Sigmoid colon (tissue), 7 donors: Measurements from ENCODE around the gene CACNB2. TPM values are rescaled to one million over a fixed set of nuclear protein-coding genes. Genes with fewer than 3 reads are reported as not detected.

ENCODE experiments used
- DNase-seq: peaks from one replicate; pipeline ENCODE4 v3.0.0-alpha.2; 2019
- H3K27ac ChIP-seq, 4 donors: fragments of 200-600 bp; sonication (generic); one replicate each; pipeline ENCODE4 v1.5.1; 2016 to 2019; ENCODE audit warnings: mild to moderate bottlenecking in 1 of 4
- H3K27me3 ChIP-seq, 3 donors: fragments of 200-600 bp; sonication (generic); one replicate each; pipeline ENCODE4 v1.5.1; 2019; ENCODE audit warnings: mild to moderate bottlenecking in 1 of 3
- H3K36me3 ChIP-seq, 4 donors: fragments of 200-600 bp; sonication (generic); one replicate each; pipeline ENCODE4 v1.5.1; 2016 to 2019
- H3K4me1 ChIP-seq, 4 donors: fragments of 200-600 bp; sonication (generic); one replicate each; pipeline ENCODE4 v1.5.1; 2017 to 2019
- H3K4me3 ChIP-seq, 4 donors: fragments of 200-600 bp; sonication (generic); one replicate each; pipeline ENCODE4 v1.5.1; 2017 to 2019; ENCODE audit warnings: mild to moderate bottlenecking in 2 of 4, moderate library complexity in 1 of 4
- H3K9me3 ChIP-seq, 4 donors: fragments of 200-600 bp in 3 of 4; sonication (generic) in 3 of 4; one replicate each; pipeline versions ENCODE4 v1.5.1 to v1.6.1; 2013 to 2019
- EP300 ChIP-seq, 4 donors: sonication (generic); formaldehyde crosslinking; IDR thresholded peaks; one replicate each; pipeline ENCODE4 v1.6.1; 2017; ENCODE audit warnings: antibody characterized with exemption in 4 of 4
- POLR2A ChIP-seq, 2 donors: fragments of 450-650 bp; IDR thresholded peaks; one replicate each; pipeline ENCODE4 v1.6.1; 2016; ENCODE audit warnings: antibody characterized with exemption in 2 of 2, mild to moderate bottlenecking in 2 of 2, moderate library complexity in 2 of 2
- POLR2AphosphoS5 ChIP-seq, 4 donors: sonication (generic); formaldehyde crosslinking; IDR thresholded peaks; one replicate each; pipeline ENCODE4 v1.6.1; 2017; ENCODE audit warnings: antibody characterized with exemption in 4 of 4
- WGBS, 2 donors: extraction: QIAGEN DNeasy Blood & Tissue Kit; methylation state at CpG; one replicate each; pipeline ENCODE4 v1.1.7; 2013; 5-methylcytosine and 5-hydroxymethylcytosine counted together
- intact Hi-C: fragments of 100-400 bp; cut with DNase I; formaldehyde crosslinking; loops from one replicate; pipeline ENCODE4 v1.15.1; 2023
- polyA plus RNA-seq, 3 donors: library from polyadenylated mRNA; stranded (reverse); fragments of 200-250 nt; gene quantifications; one replicate each; pipeline ENCODE4 v1.2.3, GENCODE V29; 2013
- total RNA-seq, 4 donors: library from RNA; depleted of rRNA; stranded (reverse); fragments of >200 nt; gene quantifications; one replicate each; pipeline ENCODE4 v1.1.0, GENCODE V29; 2016
- TF ChIP-seq, protein P1 (sequence below), 4 experiments: fragments of 450-650 bp in 3 of 4; fragments of 200-600 bp in 1 of 4; IDR thresholded peaks; one replicate each; pipeline ENCODE4 v1.5.1; 2016 to 2019; ENCODE audit warnings: antibody characterized with exemption in 4 of 4, mild to moderate bottlenecking in 3 of 4, moderate library complexity in 2 of 4
- donor health status: healthy with polysubstance abuse.
- donor health status: Bipolar disorder and iron deficiency.
- donor health status: healthy.

CACNB2 gene
- total and polyA plus RNA-seq, 7 donors = 1.2 to 85.3 (median 36.0) TPM

GRCh38 chr10:18479502-18479901 is 339.3 kb downstream of the CACNB2 start:
- Histone ChIP-seq H3K9me3 (no peaks in the 10 kb centered on the region), H3K27me3 (no peaks in the 10 kb centered on the region), H3K36me3 (no peaks in the 10 kb centered on the region), H3K4me3 (no peak overlapping the region), H3K27ac (no peak overlapping the region), H3K4me1 (peaks cover 0 to 5% (median 0%) of the 10 kb centered on the region in 4 donors)
- no peak for TF ChIP-seq POLR2AphosphoS5 (IDR thresholded peaks at IDR 0.05)
- TF ChIP-seq, protein P1, sequence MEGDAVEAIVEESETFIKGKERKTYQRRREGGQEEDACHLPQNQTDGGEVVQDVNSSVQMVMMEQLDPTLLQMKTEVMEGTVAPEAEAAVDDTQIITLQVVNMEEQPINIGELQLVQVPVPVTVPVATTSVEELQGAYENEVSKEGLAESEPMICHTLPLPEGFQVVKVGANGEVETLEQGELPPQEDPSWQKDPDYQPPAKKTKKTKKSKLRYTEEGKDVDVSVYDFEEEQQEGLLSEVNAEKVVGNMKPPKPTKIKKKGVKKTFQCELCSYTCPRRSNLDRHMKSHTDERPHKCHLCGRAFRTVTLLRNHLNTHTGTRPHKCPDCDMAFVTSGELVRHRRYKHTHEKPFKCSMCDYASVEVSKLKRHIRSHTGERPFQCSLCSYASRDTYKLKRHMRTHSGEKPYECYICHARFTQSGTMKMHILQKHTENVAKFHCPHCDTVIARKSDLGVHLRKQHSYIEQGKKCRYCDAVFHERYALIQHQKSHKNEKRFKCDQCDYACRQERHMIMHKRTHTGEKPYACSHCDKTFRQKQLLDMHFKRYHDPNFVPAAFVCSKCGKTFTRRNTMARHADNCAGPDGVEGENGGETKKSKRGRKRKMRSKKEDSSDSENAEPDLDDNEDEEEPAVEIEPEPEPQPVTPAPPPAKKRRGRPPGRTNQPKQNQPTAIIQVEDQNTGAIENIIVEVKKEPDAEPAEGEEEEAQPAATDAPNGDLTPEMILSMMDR (IDR thresholded peaks at IDR 0.05) = no peak
- no peak for TF ChIP-seq EP300 (IDR thresholded peaks at IDR 0.05)
- no peak for TF ChIP-seq POLR2A (IDR thresholded peaks at IDR 0.05)
- DNase-seq = no peak
- intact Hi-C loops = no loop called here
- WGBS, 2 donors = 96 to 98% methylated on average over 6 of the region's 6 CpGs

- Histone ChIP-seq H3K4me3 (no peak overlapping the region), H3K36me3 (no peaks in the 10 kb centered on the region), H3K27me3 (no peaks in the 10 kb centered on the region), H3K9me3 (no peaks in the 10 kb centered on the region), H3K4me1 (no peaks in the 10 kb centered on the region), H3K27ac (no peak overlapping the region)
- intact Hi-C loops = no loop called here
- no peak for DNase-seq
- TF ChIP-seq POLR2AphosphoS5 (IDR thresholded peaks at IDR 0.05) (no peak), EP300 (IDR thresholded peaks at IDR 0.05) (no peak), POLR2A (IDR thresholded peaks at IDR 0.05) (no peak)
- TF ChIP-seq, protein P1 (IDR thresholded peaks at IDR 0.05) = no peak
- 89 to 90% methylated on average over 11 of the region's 11 CpGs for WGBS, 2 donors
Observed at GRCh38 chr10:18483516-18484186, 343.4 kb downstream of the CACNB2 start.

- no peaks in the 10 kb centered on the region for H3K4me1 ChIP-seq
- no peaks in the 10 kb centered on the region for H3K9me3 ChIP-seq
- no peaks in the 10 kb centered on the region for H3K27me3 ChIP-seq
- 92 to 98% methylated on average over 3 of the region's 3 CpGs for WGBS, 2 donors
- no peak overlapping the region for H3K27ac ChIP-seq
- DNase-seq = no peak
- H3K36me3 ChIP-seq = no peaks in the 10 kb centered on the region
- intact Hi-C loops = no loop called here
- no peak overlapping the region for H3K4me3 ChIP-seq
- TF ChIP-seq, protein P1 (IDR thresholded peaks at IDR 0.05) = no peak
- TF ChIP-seq EP300 (IDR thresholded peaks at IDR 0.05) (no peak), POLR2AphosphoS5 (IDR thresholded peaks at IDR 0.05) (no peak), POLR2A (IDR thresholded peaks at IDR 0.05) (no peak)
Observed at GRCh38 chr10:18486438-18486837, 346.2 kb downstream of the CACNB2 start.

GRCh38 chr10:18490755-18491154 is 350.5 kb downstream of the CACNB2 start:
- H3K36me3 ChIP-seq = no peaks in the 10 kb centered on the region
- no peaks in the 10 kb centered on the region for H3K4me1 ChIP-seq
- no peak overlapping the region for H3K27ac ChIP-seq
- no peaks in the 10 kb centered on the region for H3K27me3 ChIP-seq
- intact Hi-C loops = no loop called here
- 95% methylated on average over 4 of the region's 4 CpGs for WGBS, 2 donors
- DNase-seq = no peak
- no peaks in the 10 kb centered on the region for H3K9me3 ChIP-seq
- TF ChIP-seq, protein P1 (IDR thresholded peaks at IDR 0.05) = no peak
- TF ChIP-seq POLR2A (IDR thresholded peaks at IDR 0.05) (no peak), POLR2AphosphoS5 (IDR thresholded peaks at IDR 0.05) (no peak), EP300 (IDR thresholded peaks at IDR 0.05) (no peak)
- H3K4me3 ChIP-seq = no peak overlapping the region
